Activated CD4-positive, alpha-beta T cell treated with anti-CD3 and anti-CD28 coated beads for 36 hours (primary cell): ENCODE data around the gene LRMDA. TPM values are rescaled to one million over a fixed set of nuclear protein-coding genes. Genes with fewer than 3 reads are reported as not detected.

ENCODE experiments used
- ATAC-seq: fragments of 200-7000 bp; cut with Tn5 transposase; one replicate; pipeline ENCODE4 v1.10.0; 2021; ENCODE audit warnings: mild to moderate bottlenecking, moderate library complexity
- CTCF ChIA-PET: fragments of 350-600 bp; sonication (Branson Sonifier 250); formaldehyde crosslinking; loops from one replicate; lab custom pipeline; 2021; ENCODE audit warnings: antibody characterized with exemption; lab: Charles Lee
- POLR2A ChIA-PET: fragments of 350-600 bp; sonication (Branson Sonifier 250); formaldehyde crosslinking; loops from one replicate; lab custom pipeline; 2021; ENCODE audit warnings: antibody characterized with exemption, inconsistent platforms; lab: Charles Lee
- DNase-seq: peaks from one replicate; pipeline ENCODE4 v3.0.0-alpha.2; 2020
- H3K27ac Mint-ChIP-seq: one replicate; pipeline ENCODE4 v1.8.0; 2021; ENCODE audit warnings: mixed read lengths
- H3K27me3 Mint-ChIP-seq: one replicate; pipeline ENCODE4 v1.8.0; 2021; ENCODE audit warnings: mixed read lengths
- H3K36me3 Mint-ChIP-seq: one replicate; pipeline ENCODE4 v1.8.0; 2021; ENCODE audit warnings: low read depth, mixed read lengths
- H3K4me1 Mint-ChIP-seq: one replicate; pipeline ENCODE4 v1.8.0; 2021; ENCODE audit warnings: mixed read lengths
- H3K4me3 Mint-ChIP-seq: one replicate; pipeline ENCODE4 v1.8.0; 2021; ENCODE audit warnings: mild to moderate bottlenecking, moderate library complexity, mixed read lengths
- H3K9me3 Mint-ChIP-seq: one replicate; pipeline ENCODE4 v1.8.0; 2021; ENCODE audit warnings: low read depth, mixed read lengths
- intact Hi-C, 2 experiments: fragments of 100-400 bp; cut with DNase I in 1 of 2; cut with micrococcal nuclease in 1 of 2; formaldehyde crosslinking; loops; one replicate each; pipeline versions ENCODE4 v1.14.2 to v1.15.1; 2022 to 2024; cut with DNase I, micrococcal nuclease
- total RNA-seq, 2 experiments: library from RNA; stranded (reverse); gene quantifications; one replicate each; pipeline ENCODE4 v1.2.3, GENCODE V29; 2021

LRMDA gene
- total RNA-seq, 2 experiments from 2014 or later: not detected

DNA sequence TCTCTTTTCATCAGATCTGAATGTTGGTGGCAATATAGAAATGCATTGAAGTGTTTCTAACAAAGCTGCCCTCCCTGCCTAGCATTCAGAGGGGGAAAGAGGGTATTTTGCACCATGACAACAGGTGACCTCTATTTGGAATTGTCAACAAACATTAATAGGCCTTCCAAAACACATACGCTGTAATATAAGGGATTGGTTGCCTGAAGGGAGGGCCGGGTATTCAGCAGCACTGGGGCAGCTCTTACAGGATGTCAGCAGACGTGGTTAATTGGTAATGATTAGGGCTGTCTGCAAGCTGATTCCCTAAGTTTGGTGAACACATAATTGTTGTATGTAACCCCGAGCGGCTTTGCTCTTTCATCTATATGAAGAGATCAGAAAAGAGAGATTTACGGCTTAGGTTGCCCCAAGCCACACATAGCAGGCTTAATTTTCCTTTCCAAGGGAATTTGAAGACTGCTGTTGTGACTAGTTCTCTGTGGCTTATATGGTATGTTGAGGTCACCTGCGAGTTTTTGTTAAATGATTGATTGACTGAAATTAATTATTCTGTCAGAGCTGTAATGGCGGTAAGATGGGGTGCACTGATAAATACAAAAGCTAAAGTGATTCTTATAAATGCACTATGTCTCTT, 759.3 kb downstream of the LRMDA start:
- ATAC-seq (no peak), DNase-seq (no peak)
- Mint-ChIP-seq H3K27ac (no peak overlapping the region), H3K27me3 (no peaks in the 10 kb centered on the region), H3K4me3 (no peak overlapping the region), H3K36me3 (no peaks in the 10 kb centered on the region), H3K9me3 (no peaks in the 10 kb centered on the region), H3K4me1 (no peaks in the 10 kb centered on the region)
- ChIA-PET CTCF (no interaction called here), POLR2A (no interaction called here)
- intact Hi-C loops: no loop called here

DNA sequence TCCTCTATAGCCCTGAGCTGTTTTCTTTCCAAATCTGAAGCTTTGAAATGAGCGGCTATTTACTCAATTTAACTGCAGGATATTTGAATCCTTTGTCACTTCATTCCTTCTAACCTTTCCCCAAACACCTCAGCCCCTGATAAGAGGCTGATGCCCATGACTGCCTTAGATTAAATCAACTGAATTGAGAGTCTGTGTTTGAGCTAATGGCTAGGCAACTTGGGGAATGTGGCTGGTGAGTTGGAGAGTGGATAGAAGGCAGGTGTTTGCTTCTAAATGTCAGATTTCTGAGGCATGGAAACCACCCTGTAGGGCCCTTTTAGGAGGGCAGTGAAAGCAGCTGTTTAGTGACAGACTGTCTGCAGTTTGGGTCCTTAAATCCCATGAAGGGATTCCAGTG, 759.9 kb downstream of the LRMDA start:
- Mint-ChIP-seq H3K27me3 (no peaks in the 10 kb centered on the region), H3K4me3 (no peak overlapping the region), H3K36me3 (no peaks in the 10 kb centered on the region), H3K9me3 (no peaks in the 10 kb centered on the region), H3K4me1 (no peaks in the 10 kb centered on the region), H3K27ac (no peak overlapping the region)
- POLR2A ChIA-PET: no interaction called here
- ATAC-seq (no peak), DNase-seq (no peak)
- CTCF ChIA-PET: no interaction called here
- intact Hi-C loops: no loop called here

DNA sequence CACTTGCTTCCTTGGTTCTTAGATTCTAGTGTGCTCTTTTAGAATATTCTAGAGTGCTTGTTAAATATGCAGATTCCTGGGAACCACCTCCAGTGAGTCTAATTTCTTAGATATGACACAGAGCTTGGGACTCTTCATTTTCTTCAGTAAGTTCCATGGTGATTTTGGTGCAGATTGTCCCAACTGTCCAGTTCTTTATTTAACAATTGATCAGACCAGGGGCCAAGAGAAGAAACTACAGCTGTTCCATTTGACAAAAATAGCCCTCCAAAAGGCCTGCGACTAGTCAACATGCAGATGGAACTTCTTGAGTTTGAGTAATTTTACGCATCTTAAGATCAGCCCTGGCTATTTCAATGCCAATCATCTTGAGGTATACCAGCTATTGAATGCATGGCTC, 760.7 kb downstream of the LRMDA start:
- H3K27ac Mint-ChIP-seq: no peak overlapping the region
- no peaks in the 10 kb centered on the region for H3K4me1 Mint-ChIP-seq
- H3K27me3 Mint-ChIP-seq: no peaks in the 10 kb centered on the region
- H3K9me3 Mint-ChIP-seq: no peaks in the 10 kb centered on the region
- ChIA-PET CTCF (no interaction called here), POLR2A (no interaction called here)
- H3K4me3 Mint-ChIP-seq: no peak overlapping the region
- intact Hi-C loops: no loop called here
- no peaks in the 10 kb centered on the region for H3K36me3 Mint-ChIP-seq
- ATAC-seq (no peak), DNase-seq (no peak)

DNA sequence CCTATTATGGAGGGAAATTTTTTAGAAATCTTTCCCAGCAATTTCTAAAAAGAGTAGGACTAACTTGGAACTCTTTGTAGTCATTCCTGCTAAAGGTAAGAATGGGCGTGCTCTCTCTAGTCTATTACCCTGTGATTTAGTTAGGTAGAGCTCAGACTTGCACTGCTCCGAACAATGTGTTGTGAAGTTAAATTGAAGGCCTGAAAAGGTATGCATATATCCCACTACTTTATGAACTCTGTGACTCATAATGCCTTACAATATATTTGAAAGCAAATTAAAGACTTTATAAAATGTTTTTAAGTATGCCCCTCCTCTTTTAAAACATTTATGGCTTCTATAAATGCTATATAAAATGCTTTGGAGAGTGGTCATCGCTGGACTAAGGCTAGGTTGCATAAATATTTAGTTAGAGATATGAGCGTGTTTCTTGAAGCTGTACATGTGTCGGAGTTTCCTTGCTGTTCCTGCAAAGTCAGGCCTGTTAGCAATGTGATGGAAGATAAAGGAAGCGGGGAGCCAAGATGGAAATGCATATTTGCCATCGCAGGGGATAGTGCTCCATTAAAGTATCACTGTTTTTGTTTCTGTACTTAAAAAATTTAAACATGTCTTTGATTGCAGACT, 761.4 kb downstream of the LRMDA start:
- no peaks in the 10 kb centered on the region for H3K4me1 Mint-ChIP-seq
- ChIA-PET POLR2A (no interaction called here), CTCF (no interaction called here)
- ATAC-seq (no peak), DNase-seq (no peak)
- H3K27me3 Mint-ChIP-seq: no peaks in the 10 kb centered on the region
- no peak overlapping the region for H3K4me3 Mint-ChIP-seq
- intact Hi-C loops: no loop called here
- no peaks in the 10 kb centered on the region for H3K9me3 Mint-ChIP-seq
- H3K36me3 Mint-ChIP-seq: no peaks in the 10 kb centered on the region
- H3K27ac Mint-ChIP-seq: no peak overlapping the region

DNA sequence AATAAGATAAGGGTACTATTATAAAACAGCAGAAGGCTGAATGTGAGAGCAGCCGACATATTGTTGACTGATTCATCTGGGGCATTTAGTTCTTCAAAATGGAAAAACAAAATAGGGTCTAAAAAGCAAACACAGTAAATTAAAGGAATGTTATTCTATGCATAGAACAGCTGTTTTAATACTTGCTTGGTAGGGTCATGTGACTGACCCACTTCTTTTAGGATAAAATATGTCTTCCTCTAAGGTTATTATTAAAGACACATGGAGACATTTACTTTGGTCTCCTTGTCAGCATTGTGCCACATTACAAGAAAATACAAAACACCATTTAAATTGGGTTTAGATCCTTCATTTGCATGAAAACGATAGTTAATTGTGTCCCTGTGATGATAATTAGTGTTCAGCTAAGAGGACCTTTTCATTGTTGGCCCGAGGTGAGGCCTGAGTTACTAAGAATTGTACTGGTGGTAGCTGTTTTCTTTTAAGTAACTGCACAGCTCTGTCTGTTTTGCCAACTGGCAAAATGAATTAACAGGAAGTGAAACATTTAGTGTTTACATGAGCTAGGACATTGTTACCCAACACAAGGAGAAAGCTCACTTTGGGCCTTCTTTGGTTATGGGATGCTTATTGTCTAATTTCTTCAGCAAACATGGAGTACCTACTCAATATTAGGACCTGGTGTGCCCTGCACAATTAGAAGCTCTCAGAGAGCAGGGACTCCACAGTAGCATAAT, 764.4 kb downstream of the LRMDA start:
- ATAC-seq: no peak
- Mint-ChIP-seq H3K9me3 (no peaks in the 10 kb centered on the region), H3K4me3 (no peak overlapping the region), H3K27ac (no peak overlapping the region), H3K27me3 (no peaks in the 10 kb centered on the region), H3K4me1 (no peaks in the 10 kb centered on the region), H3K36me3 (no peaks in the 10 kb centered on the region)
- ChIA-PET CTCF (interaction anchor here (0.7 kb wide), 1 partner anchor 182 kb away, joined by 3 read pairs; no protein-coding TSS in a partner anchor), POLR2A (no interaction called here)
- intact Hi-C loops: no loop called here
- DNase-seq: no peak

DNA sequence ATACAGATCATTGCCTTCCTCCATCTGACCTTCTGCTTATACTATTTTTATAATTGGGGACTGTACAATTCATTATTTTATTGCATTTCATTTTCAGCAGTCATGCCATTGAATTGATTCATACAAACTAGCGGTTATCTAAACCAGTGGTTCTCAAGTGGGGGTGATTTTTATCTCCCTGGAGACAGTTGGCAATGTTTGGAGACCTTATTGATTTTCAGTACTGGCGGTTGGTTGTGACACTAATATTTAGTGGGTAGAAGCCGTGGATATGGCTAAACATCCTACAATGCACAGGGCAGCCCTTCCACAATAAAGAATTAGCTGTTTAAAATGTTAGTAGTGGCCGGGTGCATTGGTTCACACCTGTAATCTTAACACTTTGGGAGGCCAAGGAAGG, 765.9 kb downstream of the LRMDA start:
- DNase-seq: no peak
- no peaks in the 10 kb centered on the region for H3K27me3 Mint-ChIP-seq
- no peak for ATAC-seq
- ChIA-PET CTCF (interaction anchor here (0.6 kb wide), 1 partner anchor 903 kb away, joined by 3 read pairs; no protein-coding TSS in a partner anchor), POLR2A (no interaction called here)
- no peaks in the 10 kb centered on the region for H3K4me1 Mint-ChIP-seq
- intact Hi-C loops: no loop called here
- H3K9me3 Mint-ChIP-seq: no peaks in the 10 kb centered on the region
- no peak overlapping the region for H3K27ac Mint-ChIP-seq
- H3K4me3 Mint-ChIP-seq: no peak overlapping the region
- H3K36me3 Mint-ChIP-seq: no peaks in the 10 kb centered on the region

DNA sequence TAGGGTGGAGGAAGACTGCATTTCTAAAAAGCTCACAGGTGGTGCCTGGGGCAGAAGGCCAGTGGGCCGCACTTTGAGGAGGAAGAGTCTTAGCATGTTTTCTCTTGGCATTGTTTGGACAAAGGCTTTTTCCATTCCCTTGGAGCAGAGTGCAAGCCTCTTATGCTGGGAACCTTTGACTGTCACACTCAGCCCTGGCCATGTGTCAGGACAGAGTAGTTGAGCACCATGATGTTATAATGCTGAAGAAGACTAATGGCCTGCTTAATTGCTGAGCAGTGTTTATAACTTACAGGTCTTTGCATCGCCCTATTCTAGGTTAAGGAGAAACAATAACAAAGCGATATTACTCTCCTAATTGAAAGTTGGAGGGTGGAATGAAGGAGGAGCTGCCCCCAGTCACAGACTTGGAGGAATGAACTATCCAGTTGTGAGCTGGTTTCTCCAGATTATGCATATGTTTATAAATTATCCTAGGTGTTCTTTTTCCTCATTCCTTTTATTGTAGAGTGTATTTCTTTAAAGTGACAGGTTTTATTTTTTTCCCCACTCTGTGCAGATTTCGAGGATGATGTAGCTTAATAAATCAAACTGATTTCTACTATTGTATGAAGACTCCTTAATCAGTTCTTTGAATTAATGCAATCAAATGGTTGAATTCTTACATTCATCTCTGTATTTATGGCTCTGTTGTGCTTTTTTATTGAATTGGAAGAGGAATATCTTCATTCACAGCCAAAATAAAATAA, 767.0 kb downstream of the LRMDA start:
- intact Hi-C loops: no loop called here
- ChIA-PET CTCF (no interaction called here), POLR2A (no interaction called here)
- Mint-ChIP-seq H3K4me1 (no peaks in the 10 kb centered on the region), H3K9me3 (no peaks in the 10 kb centered on the region), H3K36me3 (no peaks in the 10 kb centered on the region), H3K27ac (no peak overlapping the region), H3K4me3 (no peak overlapping the region), H3K27me3 (no peaks in the 10 kb centered on the region)
- ATAC-seq: no peak
- DNase-seq: no peak

DNA sequence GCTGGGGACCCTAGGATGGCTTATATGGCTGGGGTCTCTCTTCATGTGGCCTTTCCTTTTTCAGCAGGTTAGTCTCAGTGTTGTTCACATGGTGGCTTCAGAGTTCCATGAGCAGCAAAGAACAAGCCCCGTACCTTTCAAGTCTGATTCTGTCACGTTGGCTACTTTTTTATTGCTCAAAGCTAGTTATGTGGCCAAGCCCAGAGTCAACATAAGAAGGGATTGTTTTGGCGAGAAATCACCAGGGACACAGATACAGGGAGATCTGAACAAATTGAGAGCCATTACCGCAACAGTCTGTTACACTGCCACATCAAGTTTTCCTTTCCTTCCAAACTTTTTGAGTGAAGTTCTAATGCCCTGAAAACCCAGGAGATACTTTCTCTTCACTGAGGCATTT, 770.5 kb downstream of the LRMDA start:
- DNase-seq (no peak), ATAC-seq (no peak)
- Mint-ChIP-seq H3K9me3 (no peaks in the 10 kb centered on the region), H3K27me3 (no peaks in the 10 kb centered on the region), H3K36me3 (no peaks in the 10 kb centered on the region), H3K4me3 (no peak overlapping the region), H3K27ac (no peak overlapping the region), H3K4me1 (no peaks in the 10 kb centered on the region)
- ChIA-PET CTCF (no interaction called here), POLR2A (no interaction called here)
- intact Hi-C loops: no loop called here

DNA sequence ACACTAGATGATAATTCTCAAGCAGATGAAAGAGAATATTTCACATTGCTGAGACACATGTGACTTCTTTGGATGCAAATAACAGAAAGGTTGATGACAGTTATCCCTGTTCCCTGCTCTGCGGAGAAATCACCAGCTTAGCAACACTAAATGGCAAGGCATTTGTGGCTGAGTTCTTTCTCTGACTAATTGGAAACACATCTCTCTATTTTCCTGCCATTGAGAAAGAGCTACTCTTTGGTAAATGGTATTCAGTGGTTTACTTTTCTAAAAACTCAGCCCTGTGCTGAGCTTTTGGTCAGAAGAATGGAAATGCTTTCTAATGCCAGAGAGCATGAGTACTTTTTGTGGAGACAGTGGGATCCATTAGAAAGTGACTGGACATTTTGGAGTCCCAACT, 771.4 kb downstream of the LRMDA start:
- no peaks in the 10 kb centered on the region for H3K36me3 Mint-ChIP-seq
- DNase-seq (no peak), ATAC-seq (no peak)
- ChIA-PET POLR2A (no interaction called here), CTCF (no interaction called here)
- H3K9me3 Mint-ChIP-seq: no peaks in the 10 kb centered on the region
- no peak overlapping the region for H3K4me3 Mint-ChIP-seq
- H3K27ac Mint-ChIP-seq: no peak overlapping the region
- intact Hi-C loops: no loop called here
- no peaks in the 10 kb centered on the region for H3K27me3 Mint-ChIP-seq
- H3K4me1 Mint-ChIP-seq: no peaks in the 10 kb centered on the region

DNA sequence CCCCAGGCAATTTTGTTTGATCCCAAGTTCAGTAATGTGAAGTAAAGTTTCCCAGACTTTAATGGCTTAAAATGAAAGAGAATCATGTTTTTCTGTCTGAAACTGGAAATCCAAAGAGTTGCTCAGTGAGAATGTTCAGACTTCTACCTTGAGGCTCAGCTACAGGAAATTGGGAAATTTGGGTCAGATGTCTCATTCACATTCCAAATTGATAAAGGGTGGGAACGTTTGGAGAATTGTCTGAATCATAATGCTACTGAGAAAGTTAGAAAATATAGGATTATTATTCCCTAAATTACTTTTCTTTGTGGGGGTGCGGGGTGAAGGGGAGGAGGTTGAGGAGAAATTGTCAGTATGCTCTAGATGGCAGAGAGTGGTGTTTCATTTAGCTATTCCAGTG, 773.9 kb downstream of the LRMDA start:
- DNase-seq (no peak), ATAC-seq (no peak)
- Mint-ChIP-seq H3K36me3 (no peaks in the 10 kb centered on the region), H3K4me1 (no peaks in the 10 kb centered on the region), H3K9me3 (no peaks in the 10 kb centered on the region), H3K27me3 (no peaks in the 10 kb centered on the region), H3K27ac (no peak overlapping the region), H3K4me3 (no peak overlapping the region)
- CTCF ChIA-PET: no interaction called here
- intact Hi-C loops: no loop called here
- POLR2A ChIA-PET: no interaction called here

DNA sequence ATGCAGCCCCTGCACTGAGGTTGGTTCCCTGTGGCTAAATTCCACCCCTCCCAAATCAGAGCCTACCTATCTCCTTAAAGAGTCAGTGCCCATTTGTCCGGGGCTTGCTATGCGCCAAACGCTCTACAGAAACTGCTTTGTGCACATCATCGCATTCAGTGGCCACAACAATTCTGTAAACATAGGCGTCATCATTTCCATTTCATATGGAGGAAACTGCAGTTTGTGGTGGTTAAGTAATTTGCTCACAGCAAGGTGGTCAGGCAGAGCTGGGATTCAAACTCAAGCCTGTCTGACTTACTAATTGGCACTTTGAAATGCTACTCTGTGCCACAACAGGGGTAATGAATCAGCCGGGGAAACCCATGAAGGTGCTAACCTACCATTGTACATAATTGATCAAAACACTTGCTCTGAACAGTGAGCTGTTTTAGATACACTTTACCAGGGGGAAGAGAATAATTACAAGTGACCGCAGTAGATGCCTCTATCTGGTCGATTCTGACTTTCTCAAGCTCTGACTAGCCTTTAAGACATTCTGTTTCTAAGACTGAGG, 775.5 kb downstream of the LRMDA start:
- no peak overlapping the region for H3K27ac Mint-ChIP-seq
- H3K36me3 Mint-ChIP-seq: no peaks in the 10 kb centered on the region
- H3K27me3 Mint-ChIP-seq: no peaks in the 10 kb centered on the region
- ChIA-PET POLR2A (no interaction called here), CTCF (no interaction called here)
- H3K4me3 Mint-ChIP-seq: no peak overlapping the region
- no peak for DNase-seq
- no peaks in the 10 kb centered on the region for H3K4me1 Mint-ChIP-seq
- no peaks in the 10 kb centered on the region for H3K9me3 Mint-ChIP-seq
- no peak for ATAC-seq
- intact Hi-C loops: no loop called here
